Ishikawa (cell line): Measurements from ENCODE around the gene PGP.

Source experiments
- CEBPB ChIP-seq: IDR thresholded peaks from 2 replicates; pipeline ENCODE4 v1.6.1; 2012
- CREB1 ChIP-seq: IDR thresholded peaks from 2 replicates; pipeline ENCODE4 v1.6.1; 2012; ENCODE audit warnings: low read depth
- EGR1 ChIP-seq: IDR thresholded peaks from 2 replicates; pipeline ENCODE4 v1.6.1; 2012
- EP300 ChIP-seq: IDR thresholded peaks from 2 replicates; pipeline ENCODE4 v1.6.1; 2012; ENCODE audit warnings: borderline replicate concordance
- FOXM1 ChIP-seq: IDR thresholded peaks from 2 replicates; pipeline ENCODE4 v1.6.1; 2012; ENCODE audit warnings: low read depth, borderline replicate concordance
- MAX ChIP-seq: IDR thresholded peaks from 2 replicates; pipeline ENCODE4 v1.6.1; 2012
- NFIC ChIP-seq: IDR thresholded peaks from 2 replicates; pipeline ENCODE4 v1.6.1; 2012
- RAD21 ChIP-seq: IDR thresholded peaks from 2 replicates; pipeline ENCODE4 v1.6.1; 2012; ENCODE audit warnings: low read depth
- REST ChIP-seq: IDR thresholded peaks from 2 replicates; pipeline ENCODE4 v1.6.1; 2012; ENCODE audit warnings: low read depth, mild to moderate bottlenecking
- TAF1 ChIP-seq: IDR thresholded peaks from 2 replicates; pipeline ENCODE4 v1.6.1; 2012; ENCODE audit warnings: low read depth, mild to moderate bottlenecking
- TCF12 ChIP-seq: IDR thresholded peaks from 2 replicates; pipeline ENCODE4 v1.6.1; 2012; ENCODE audit warnings: low read depth
- TEAD4 ChIP-seq: IDR thresholded peaks from 2 replicates; pipeline ENCODE4 v1.6.1; 2012
- USF1 ChIP-seq: IDR thresholded peaks from 2 replicates; pipeline ENCODE4 v1.6.1; 2012
- YY1 ChIP-seq: IDR thresholded peaks from 2 replicates; pipeline ENCODE4 v1.6.1; 2012; ENCODE audit warnings: low read depth
- ZBTB7A ChIP-seq: IDR thresholded peaks from 2 replicates; pipeline ENCODE4 v1.6.1; 2012; ENCODE audit warnings: low read depth

Gene PGP

GRCh38 chr16:2199621-2200139 lies 15.0 kb downstream of the PGP start:
- no peak for TF ChIP-seq FOXM1
- no peak for TF ChIP-seq NFIC
- no peak for TF ChIP-seq YY1
- no peak for TF ChIP-seq REST
- no peak for TF ChIP-seq MAX
- no peak for TF ChIP-seq EGR1
- TF ChIP-seq CEBPB, result no peak
- TF ChIP-seq TEAD4, result no peak
- no peak for TF ChIP-seq RAD21
- no peak for TF ChIP-seq USF1
- no peak for TF ChIP-seq EP300
- TF ChIP-seq TCF12, result no peak
- no peak for TF ChIP-seq TAF1

GRCh38 chr16:2199095-2199494 lies 15.5 kb downstream of the PGP start:
- no peak for TF ChIP-seq TEAD4
- no peak for TF ChIP-seq EGR1
- TF ChIP-seq REST, result no peak
- TF ChIP-seq ZBTB7A, result no peak
- no peak for TF ChIP-seq USF1
- no peak for TF ChIP-seq CREB1
- no peak for TF ChIP-seq MAX
- no peak for TF ChIP-seq RAD21

GRCh38 chr16:2198283-2198682 lies 16.4 kb downstream of the PGP start:
- TF ChIP-seq MAX (no peak), EP300 (no peak), CEBPB (no peak), CREB1 (no peak)

- no peak for TF ChIP-seq MAX
- no peak for TF ChIP-seq TEAD4
- no peak for TF ChIP-seq NFIC
- no peak for TF ChIP-seq ZBTB7A
- no peak for TF ChIP-seq TAF1
- no peak for TF ChIP-seq EGR1
- no peak for TF ChIP-seq CEBPB
- no peak for TF ChIP-seq FOXM1
- TF ChIP-seq YY1, result no peak
- TF ChIP-seq USF1, result no peak
- TF ChIP-seq REST, result no peak
- TF ChIP-seq TCF12, result no peak
- no peak for TF ChIP-seq CREB1
- TF ChIP-seq EP300, result no peak
These were observed 16.9 kb downstream of the PGP start for GRCh38 chr16:2197765-2198164.
